WI38 (cell line): ENCODE data around the gene ZBTB17.
"Not testable (repeated sequence)": the region's sequence is repeated elsewhere in the genome, so short reads cannot be mapped to it uniquely, and the experiment has no call there.

Source experiments
- H3K4me3 ChIP-seq: 2 replicates; pipeline ENCODE4 v1.5.1; 2011; ENCODE audit warnings: low read depth, mild to moderate bottlenecking, control low read depth, low read length
- CTCF ChIP-seq: IDR thresholded peaks from 2 replicates; pipeline ENCODE4 v1.5.1; 2012; ENCODE audit warnings: low read depth, mild to moderate bottlenecking, control low read depth, low read length

Gene ZBTB17

GRCh38 chr1:15975805-15976680 is at the start of gene ZBTB17:
Gene ZBTB17 (minus strand): TSS chr1:15976101. CDS start chr1:15948495, 27,606 bp downstream.
- peak within 1 kb of the TSS; percentile 79 for H3K4me3 ChIP-seq
- no peak for TF ChIP-seq CTCF

DNA sequence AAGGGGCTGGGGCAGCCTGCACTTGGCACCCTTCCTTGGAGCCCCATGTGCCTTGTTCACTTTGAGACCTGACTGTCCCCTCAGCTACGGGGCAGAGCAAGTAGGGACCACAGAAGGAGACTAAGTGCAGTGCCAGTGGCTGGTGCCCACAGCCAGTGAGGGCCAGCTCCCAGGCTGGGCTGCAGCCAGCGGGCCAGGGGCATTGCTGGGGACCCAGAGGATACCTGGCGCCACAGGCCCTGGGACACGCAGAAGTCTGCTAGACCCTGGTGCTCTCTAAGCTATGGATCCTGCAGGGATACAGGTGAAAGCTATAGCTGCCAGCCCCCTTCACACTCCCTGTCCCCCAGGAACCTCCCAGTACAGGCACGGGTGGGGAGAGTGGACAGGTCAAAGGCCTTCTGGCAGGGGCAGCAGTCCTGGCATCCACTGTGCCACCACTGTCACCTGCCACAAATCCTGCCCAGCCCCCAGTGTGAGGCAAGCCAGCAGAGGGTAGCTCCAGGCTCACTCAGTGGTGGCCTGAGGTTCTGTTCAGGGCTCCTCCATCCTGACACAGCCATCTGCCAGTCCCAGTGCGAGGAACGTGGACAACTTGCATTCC is 47.3 kb upstream of the ZBTB17 start:
- no peak overlapping the region for H3K4me3 ChIP-seq
- TF ChIP-seq CTCF: no peak

DNA sequence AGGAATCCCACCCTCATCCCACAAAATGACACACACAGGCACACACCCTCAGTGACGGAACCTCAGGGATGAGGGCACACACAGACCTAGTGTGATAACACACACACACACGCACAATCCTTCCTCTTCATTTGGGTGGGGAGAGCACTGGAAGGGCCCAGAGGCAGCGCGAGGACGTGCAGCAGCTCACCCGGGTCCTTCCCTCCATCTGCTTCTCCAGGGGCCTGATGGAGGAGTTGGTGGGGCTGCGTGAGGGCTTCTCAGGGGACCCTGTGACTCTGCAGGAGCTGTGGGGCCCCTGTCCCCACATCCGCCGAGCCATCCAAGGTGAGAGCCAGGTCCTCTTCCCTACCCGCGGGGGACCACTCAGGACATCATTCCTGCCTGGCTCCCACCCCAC is 46.5 kb upstream of the ZBTB17 start:
- no peak for TF ChIP-seq CTCF

GRCh38 chr1:16021681-16022080 is 45.8 kb upstream of the ZBTB17 start, which contains the start of gene CLCNKA:
Gene CLCNKA (plus strand): TSS chr1:16022036. CDS start chr1:16022620, 584 bp downstream.
- TF ChIP-seq CTCF: no peak
- H3K4me3 ChIP-seq: no peak within 1 kb of the TSS

More for the DNA sequence above, 46.5 kb upstream of the ZBTB17 start:
- no peak overlapping the region for H3K4me3 ChIP-seq

GRCh38 chr1:16020878-16021277 is 45.0 kb upstream of the ZBTB17 start:
- not testable (repeated sequence) for H3K4me3 ChIP-seq

GRCh38 chr1:16020325-16020724 is 44.4 kb upstream of the ZBTB17 start:
- no peak for TF ChIP-seq CTCF
- no peak overlapping the region for H3K4me3 ChIP-seq

GRCh38 chr1:16019644-16020277 is 43.9 kb upstream of the ZBTB17 start:
- TF ChIP-seq CTCF: no peak
- H3K4me3 ChIP-seq: no peak overlapping the region
